ENCODE data around the gene NCOA6.

NCOA6 gene

DNA sequence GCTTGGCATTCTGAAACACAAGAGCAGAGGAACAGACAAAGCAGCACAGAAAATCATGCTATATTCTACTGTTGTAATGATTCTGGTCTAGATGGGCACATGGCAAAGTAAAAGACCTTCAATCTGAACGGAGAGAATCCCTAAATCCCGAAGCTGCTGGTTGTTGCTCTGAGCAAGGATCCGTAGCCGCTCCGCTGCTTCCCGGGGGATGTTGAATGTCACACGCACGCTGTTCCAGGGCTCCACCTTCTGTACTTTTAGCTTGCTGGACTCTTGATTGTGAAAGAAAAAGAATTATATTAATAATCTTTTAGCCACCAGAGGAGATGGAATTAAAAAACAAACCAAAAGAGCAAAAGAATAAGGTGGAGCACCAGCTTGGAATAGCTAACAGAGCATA lies 49.3 kb downstream of the NCOA6 start:
- H3K4me3 ChIP-seq (ENCODE audit: low read depth, low read length) = no peak overlapping the region
- TF ChIP-seq, protein P1, sequence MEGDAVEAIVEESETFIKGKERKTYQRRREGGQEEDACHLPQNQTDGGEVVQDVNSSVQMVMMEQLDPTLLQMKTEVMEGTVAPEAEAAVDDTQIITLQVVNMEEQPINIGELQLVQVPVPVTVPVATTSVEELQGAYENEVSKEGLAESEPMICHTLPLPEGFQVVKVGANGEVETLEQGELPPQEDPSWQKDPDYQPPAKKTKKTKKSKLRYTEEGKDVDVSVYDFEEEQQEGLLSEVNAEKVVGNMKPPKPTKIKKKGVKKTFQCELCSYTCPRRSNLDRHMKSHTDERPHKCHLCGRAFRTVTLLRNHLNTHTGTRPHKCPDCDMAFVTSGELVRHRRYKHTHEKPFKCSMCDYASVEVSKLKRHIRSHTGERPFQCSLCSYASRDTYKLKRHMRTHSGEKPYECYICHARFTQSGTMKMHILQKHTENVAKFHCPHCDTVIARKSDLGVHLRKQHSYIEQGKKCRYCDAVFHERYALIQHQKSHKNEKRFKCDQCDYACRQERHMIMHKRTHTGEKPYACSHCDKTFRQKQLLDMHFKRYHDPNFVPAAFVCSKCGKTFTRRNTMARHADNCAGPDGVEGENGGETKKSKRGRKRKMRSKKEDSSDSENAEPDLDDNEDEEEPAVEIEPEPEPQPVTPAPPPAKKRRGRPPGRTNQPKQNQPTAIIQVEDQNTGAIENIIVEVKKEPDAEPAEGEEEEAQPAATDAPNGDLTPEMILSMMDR (conservative IDR thresholded peaks at IDR 0.05; ENCODE audit: low read depth, low read length) = no peak
- no peak for DNase-seq (ENCODE audit: low read depth)

DNA sequence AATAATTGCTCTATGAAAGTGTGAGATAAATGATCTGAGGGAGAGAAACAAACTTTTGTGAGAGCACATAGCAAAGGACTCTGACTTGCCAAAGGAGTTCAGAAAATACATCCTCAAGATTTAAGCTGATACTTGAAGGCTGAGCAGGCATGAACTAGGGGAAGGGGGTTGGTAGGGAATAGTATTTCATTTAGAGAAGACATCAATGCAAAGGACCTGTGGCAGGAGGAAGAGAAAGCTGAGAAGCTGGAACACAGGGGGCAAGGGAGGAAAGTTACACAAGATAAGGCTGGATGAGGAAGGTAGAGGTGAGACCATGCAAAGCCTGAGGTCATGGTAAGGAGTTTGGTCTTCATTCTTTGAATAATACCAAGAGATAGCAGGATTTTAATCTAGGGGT lies 50.6 kb downstream of the NCOA6 start:
- no peak for DNase-seq (ENCODE audit: low read depth)
- H3K4me3 ChIP-seq (ENCODE audit: low read depth, low read length) = no peak overlapping the region
- TF ChIP-seq, protein P1 (conservative IDR thresholded peaks at IDR 0.05; ENCODE audit: low read depth, low read length) = no peak

DNA sequence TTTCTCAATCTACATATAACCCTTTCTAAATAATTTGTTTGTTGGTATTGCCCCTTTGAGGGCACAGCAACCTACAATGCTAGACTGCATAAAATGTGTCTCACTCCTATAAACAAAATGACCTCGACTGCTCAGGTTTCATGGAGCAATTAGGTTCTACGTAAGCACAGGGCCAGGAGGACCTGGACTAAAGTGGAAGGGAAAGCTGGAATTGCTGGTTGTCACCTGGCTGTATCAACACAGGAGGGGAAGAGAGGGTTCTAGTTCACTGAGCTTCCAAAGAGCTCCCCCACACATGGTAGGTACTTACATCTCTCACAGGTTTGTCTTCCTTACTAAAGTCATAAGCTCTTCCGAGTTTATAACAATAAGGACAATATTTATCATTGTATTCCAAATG lies 51.0 kb downstream of the NCOA6 start:
- TF ChIP-seq, protein P1 (conservative IDR thresholded peaks at IDR 0.05; ENCODE audit: low read depth, low read length) = no peak
- H3K4me3 ChIP-seq (ENCODE audit: low read depth, low read length) = no peak overlapping the region
- DNase-seq (ENCODE audit: low read depth) = no peak

DNA sequence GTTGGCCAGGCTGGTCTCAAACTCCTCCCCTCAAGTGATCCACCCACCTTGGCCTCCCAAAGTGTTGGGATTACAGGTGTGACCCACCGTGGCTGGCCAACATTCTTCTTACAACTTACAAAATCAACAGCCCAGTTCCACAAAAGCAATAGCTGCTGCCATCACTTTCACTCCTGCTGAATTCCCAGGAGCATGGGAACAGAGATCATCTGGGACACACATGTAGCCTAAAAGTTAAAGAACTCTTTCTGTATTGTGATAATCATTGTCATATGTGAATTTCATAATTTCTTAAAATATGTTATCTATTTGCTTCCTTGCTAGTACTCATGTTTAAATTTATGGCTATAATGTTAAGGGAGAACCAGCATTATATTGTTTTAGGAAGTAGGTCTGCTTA lies 51.7 kb downstream of the NCOA6 start:
- TF ChIP-seq, protein P1 (conservative IDR thresholded peaks at IDR 0.05; ENCODE audit: low read depth, low read length) = no peak

DNA sequence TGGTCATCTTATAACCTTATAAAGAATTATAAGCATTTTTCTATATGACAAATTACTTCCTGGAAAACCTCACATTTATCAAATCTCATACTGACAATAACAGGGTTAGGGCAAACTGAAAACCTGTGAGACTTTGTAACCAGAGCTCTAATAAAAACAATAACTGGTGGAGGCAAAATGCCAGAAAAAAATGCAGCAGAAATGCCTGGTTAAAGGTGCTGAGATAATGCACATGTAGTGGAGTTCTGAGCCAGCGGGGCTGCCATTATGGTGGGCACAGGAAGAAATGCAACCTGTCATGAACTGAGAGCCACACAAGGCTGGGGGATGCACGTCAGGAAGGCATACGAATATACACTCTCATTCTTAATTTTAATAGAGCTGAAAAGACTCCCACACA lies 53.0 kb downstream of the NCOA6 start:
- H3K4me3 ChIP-seq (ENCODE audit: low read depth, low read length) = no peak overlapping the region
- peak; percentile 36 for DNase-seq (ENCODE audit: low read depth)
- TF ChIP-seq, protein P1 (conservative IDR thresholded peaks at IDR 0.05; ENCODE audit: low read depth, low read length) = no peak

More for the DNA sequence above, 51.7 kb downstream of the NCOA6 start:
- no peak overlapping the region for H3K4me3 ChIP-seq (ENCODE audit: low read depth, low read length)
- no peak for DNase-seq (ENCODE audit: low read depth)

DNA sequence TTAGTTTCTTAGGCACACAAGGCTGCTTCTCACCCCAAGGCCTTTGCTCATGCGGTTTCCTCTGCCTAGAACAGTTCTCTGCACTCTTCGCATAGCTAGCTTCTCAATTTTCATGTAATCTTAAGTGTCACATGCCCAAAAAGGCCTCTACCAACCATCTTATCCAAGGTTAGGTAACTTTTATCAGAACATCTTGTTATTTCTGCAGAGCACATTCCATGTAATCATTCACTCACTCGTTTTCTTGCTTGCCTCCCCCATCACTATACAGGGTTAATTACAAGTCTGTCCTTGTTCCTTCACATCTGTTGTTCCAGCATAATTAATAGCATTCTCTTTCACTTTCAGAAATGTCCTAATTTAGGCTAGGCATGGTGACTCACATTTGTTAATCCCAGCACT lies 53.8 kb downstream of the NCOA6 start:
- H3K4me3 ChIP-seq (ENCODE audit: low read depth, low read length) = no peak overlapping the region
- TF ChIP-seq, protein P1 (conservative IDR thresholded peaks at IDR 0.05; ENCODE audit: low read depth, low read length) = no peak
- DNase-seq (ENCODE audit: low read depth) = peak; percentile 71

DNA sequence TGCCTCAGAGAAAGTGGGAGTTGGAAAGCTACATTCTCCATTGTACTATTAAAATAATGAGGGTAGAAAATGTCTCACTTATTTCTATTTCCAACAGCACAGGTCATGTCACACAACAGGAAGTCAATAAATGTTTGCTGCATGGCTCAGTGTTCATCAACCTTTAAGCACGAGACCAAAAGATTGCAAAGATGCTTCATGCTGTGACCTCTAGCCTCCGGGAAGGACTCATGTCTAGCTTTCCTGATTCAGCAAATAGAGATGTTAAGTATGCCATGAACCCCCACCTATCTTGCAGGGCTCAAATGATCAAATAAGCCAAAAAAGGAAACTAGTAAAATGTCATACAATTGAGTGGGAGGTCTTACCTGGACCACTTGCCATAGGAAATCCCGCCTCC lies 57.4 kb downstream of the NCOA6 start:
- TF ChIP-seq, protein P1 (conservative IDR thresholded peaks at IDR 0.05; ENCODE audit: low read depth, low read length) = no peak
- peak; percentile 81 for DNase-seq (ENCODE audit: low read depth)
- no peak overlapping the region for H3K4me3 ChIP-seq (ENCODE audit: low read depth, low read length)
